Body of pancreas (tissue), 4 donors: ENCODE measurements around the gene MGP. TPM values are rescaled to one million over a fixed set of nuclear protein-coding genes. Genes with fewer than 3 reads are reported as not detected.

Experiments
- ATAC-seq: fragments of 150-250 bp; one replicate; pipeline ENCODE4 v1.9.1; 2016
- DNase-seq, 4 donors: peaks; one replicate each; pipeline ENCODE4 v3.0.0-alpha.2; 2019
- H3K27ac ChIP-seq, 4 donors: fragments of 200-600 bp; sonication (generic); 1 replicate in 3 of 4; 2 replicates in 1 of 4; pipeline versions ENCODE4 v1.5.1 to v1.6.1; 2016 to 2019; ENCODE audit warnings: mild to moderate bottlenecking in 1 of 4, mixed read lengths in 1 of 4, moderate library complexity in 1 of 4
- H3K27me3 ChIP-seq, 2 donors: fragments of 200-600 bp; sonication (generic); one replicate each; pipeline ENCODE4 v1.6.0; 2016; ENCODE audit warnings: mild to moderate bottlenecking in 1 of 2
- H3K36me3 ChIP-seq, 2 donors: fragments of 200-600 bp; sonication (generic); replicated peaks in 1 of 2; 2 replicates each; pipeline ENCODE4 v1.5.1; 2016; ENCODE audit warnings: low read depth in 2 of 2; ENCODE audit not compliant: insufficient read depth in 1 of 2
- H3K4me1 ChIP-seq: fragments of 200-600 bp; sonication (generic); one replicate; pipeline ENCODE4 v1.6.0; 2016
- H3K4me3 ChIP-seq, 2 donors: fragments of 200-600 bp; sonication (generic); 1 replicate in 1 of 2; 2 replicates in 1 of 2; pipeline ENCODE4 v1.5.1; 2016 to 2019
- H3K9me3 ChIP-seq, 3 donors: fragments of 200-600 bp; sonication (generic); 1 replicate in 2 of 3; 2 replicates in 1 of 3; pipeline ENCODE4 v1.5.1; 2016
- POLR2A ChIP-seq, 3 donors: fragments of 450-650 bp; IDR thresholded peaks; one replicate each; pipeline ENCODE4 v1.6.1; 2016; ENCODE audit warnings: antibody characterized with exemption in 3 of 3, mild to moderate bottlenecking in 2 of 3
- WGBS, 2 donors: methylation state at CpG; one replicate each; pipeline ENCODE4 v1.1.5; 2017; 5-methylcytosine and 5-hydroxymethylcytosine counted together
- intact Hi-C: fragments of 100-400 bp; cut with DNase I; formaldehyde crosslinking; loops from one replicate; pipeline ENCODE4 v1.15.1; 2023
- total RNA-seq, 2 donors: library from RNA; depleted of rRNA; stranded (reverse); fragments of >200 nt; gene quantifications; one replicate each; pipeline ENCODE4 v1.1.0, GENCODE V29; 2016
- TF ChIP-seq, protein P1 (sequence below), 7 experiments: fragments of 450-650 bp in 4 of 7; fragments of 200-600 bp in 3 of 7; sonication (generic) in 3 of 7; IDR thresholded peaks; one replicate each; pipeline ENCODE4 v1.5.1; 2016 to 2019; ENCODE audit warnings: antibody characterized with exemption in 7 of 7

Gene MGP
- total RNA-seq, 2 donors from 2014 or later: 162 to 228 TPM

GRCh38 chr12:14893506-14894250 is 8.0 kb upstream of the MGP start:
- intact Hi-C loops: no loop called here
- ATAC-seq: peak; percentile 63
- whole genome bisulfite sequencing, 2 donors: 24 to 31% methylated on average over 5 of the region's 5 CpGs
- no peaks in the 10 kb centered on the region for H3K27me3 ChIP-seq
- H3K4me1 ChIP-seq: peaks cover 10% of the 10 kb centered on the region
- DNase-seq: peak in 1 of 4 donors; percentile 36
- TF ChIP-seq POLR2A (IDR thresholded peaks at IDR 0.05): no peak
- TF ChIP-seq, protein P1, sequence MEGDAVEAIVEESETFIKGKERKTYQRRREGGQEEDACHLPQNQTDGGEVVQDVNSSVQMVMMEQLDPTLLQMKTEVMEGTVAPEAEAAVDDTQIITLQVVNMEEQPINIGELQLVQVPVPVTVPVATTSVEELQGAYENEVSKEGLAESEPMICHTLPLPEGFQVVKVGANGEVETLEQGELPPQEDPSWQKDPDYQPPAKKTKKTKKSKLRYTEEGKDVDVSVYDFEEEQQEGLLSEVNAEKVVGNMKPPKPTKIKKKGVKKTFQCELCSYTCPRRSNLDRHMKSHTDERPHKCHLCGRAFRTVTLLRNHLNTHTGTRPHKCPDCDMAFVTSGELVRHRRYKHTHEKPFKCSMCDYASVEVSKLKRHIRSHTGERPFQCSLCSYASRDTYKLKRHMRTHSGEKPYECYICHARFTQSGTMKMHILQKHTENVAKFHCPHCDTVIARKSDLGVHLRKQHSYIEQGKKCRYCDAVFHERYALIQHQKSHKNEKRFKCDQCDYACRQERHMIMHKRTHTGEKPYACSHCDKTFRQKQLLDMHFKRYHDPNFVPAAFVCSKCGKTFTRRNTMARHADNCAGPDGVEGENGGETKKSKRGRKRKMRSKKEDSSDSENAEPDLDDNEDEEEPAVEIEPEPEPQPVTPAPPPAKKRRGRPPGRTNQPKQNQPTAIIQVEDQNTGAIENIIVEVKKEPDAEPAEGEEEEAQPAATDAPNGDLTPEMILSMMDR (IDR thresholded peaks at IDR 0.05): peak in 1 of 7 experiments; percentile 4
- H3K36me3 ChIP-seq: no peaks in the 10 kb centered on the region
- no peaks in the 10 kb centered on the region for H3K9me3 ChIP-seq
- H3K4me3 ChIP-seq: no peak overlapping the region
- H3K27ac ChIP-seq: peak overlapping the region; percentile 0 to 56 (median 44)

DNA sequence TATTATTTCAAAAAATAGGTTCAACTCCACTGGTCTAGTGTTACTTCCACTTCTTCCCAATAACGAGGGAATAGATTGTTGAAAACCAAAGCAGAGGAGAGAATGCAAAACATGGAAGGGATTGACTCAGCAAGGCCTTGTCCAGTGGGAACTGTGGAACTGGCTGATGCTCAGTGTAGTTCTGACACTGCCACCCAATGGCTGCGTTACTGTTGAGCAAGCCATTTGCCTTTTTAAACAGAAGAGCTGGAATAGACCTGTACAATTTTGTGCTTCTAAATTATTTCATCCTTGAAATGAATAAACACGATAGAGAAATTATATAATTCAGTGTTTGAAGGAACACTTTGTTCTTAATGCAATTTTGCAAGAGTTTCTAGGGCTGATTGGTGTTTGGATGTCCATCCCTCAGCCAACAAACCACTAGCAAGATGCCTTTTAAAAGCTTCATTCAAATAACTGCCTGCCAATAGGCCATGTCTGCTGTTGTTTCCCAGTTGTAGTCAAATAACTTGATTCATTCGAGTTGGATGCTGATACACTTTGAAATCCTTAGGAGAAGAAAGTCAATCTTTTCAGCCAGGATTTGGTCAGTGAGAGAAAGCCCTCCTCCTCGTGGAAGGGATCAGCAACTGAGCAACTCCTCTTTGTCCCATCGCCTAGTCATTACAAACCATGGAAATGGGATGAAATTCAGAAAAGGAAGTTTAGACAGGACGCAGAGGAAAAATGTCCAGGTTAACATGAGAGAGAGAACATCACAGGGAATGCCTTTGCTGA is 7.3 kb upstream of the MGP start:
- Histone ChIP-seq H3K36me3 (no peaks in the 10 kb centered on the region), H3K9me3 (no peaks in the 10 kb centered on the region), H3K4me1 (peaks cover 10% of the 10 kb centered on the region), H3K4me3 (no peak overlapping the region), H3K27me3 (no peaks in the 10 kb centered on the region), H3K27ac (peak overlapping the region in 3 of 4 donors; percentile 38 to 56 (median 51))
- intact Hi-C loops: no loop called here
- DNase-seq (peak; percentile 22 to 52 (median 38)), ATAC-seq (peak; percentile 53)
- WGBS, 2 donors: 49 to 65% methylated on average over 7 of the region's 7 CpGs
- no peak for TF ChIP-seq POLR2A (IDR thresholded peaks at IDR 0.05)
- TF ChIP-seq, protein P1 (IDR thresholded peaks at IDR 0.05): no peak

DNA sequence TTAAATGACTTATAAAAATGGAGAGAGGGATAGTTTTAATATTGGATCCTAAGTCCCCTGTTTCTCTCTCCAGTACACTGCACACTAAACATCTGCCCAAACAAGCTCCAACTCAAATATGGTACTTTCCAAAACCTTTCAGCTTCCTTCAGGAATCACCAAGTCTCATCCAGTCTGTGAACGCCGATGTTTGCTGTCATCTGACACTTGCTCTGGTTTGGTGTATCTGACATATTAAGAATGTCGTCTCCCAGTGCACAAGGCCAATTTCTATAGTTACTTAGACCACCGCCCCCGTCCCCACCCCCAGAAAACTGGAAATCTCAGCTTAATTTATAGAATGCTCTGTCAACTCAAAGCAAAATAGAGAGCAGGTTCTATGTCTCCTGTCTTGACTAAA is 5.0 kb upstream of the MGP start:
- Histone ChIP-seq H3K27ac (no peak overlapping the region), H3K9me3 (no peaks in the 10 kb centered on the region), H3K4me1 (peaks cover 16% of the 10 kb centered on the region), H3K36me3 (no peaks in the 10 kb centered on the region), H3K27me3 (no peaks in the 10 kb centered on the region), H3K4me3 (no peak overlapping the region)
- TF ChIP-seq POLR2A (IDR thresholded peaks at IDR 0.05): no peak
- TF ChIP-seq, protein P1 (IDR thresholded peaks at IDR 0.05): no peak
- ATAC-seq (no peak), DNase-seq (no peak)
- WGBS, 2 donors: 86 to 87% methylated on average over 5 of the region's 5 CpGs
- intact Hi-C loops: no loop called here

GRCh38 chr12:14886271-14886670 is 617 bp upstream of the MGP start:
- TF ChIP-seq, protein P1 (IDR thresholded peaks at IDR 0.05): no peak
- no peak for TF ChIP-seq POLR2A (IDR thresholded peaks at IDR 0.05)
- Histone ChIP-seq H3K4me3 (no peak overlapping the region), H3K4me1 (peaks cover 17% of the 10 kb centered on the region), H3K27ac (peak overlapping the region in 1 of 4 donors; percentile 7), H3K36me3 (no peaks in the 10 kb centered on the region), H3K9me3 (no peaks in the 10 kb centered on the region), H3K27me3 (no peaks in the 10 kb centered on the region)
- DNase-seq: no peak
- WGBS, 2 donors: 48 to 53% methylated on average over 6 of the region's 6 CpGs
- no peak for ATAC-seq
- intact Hi-C loops: no loop called here
